Right atrium auricular region (tissue), 2 donors: ENCODE results near the gene TMEM92. TPM values are rescaled to one million over a fixed set of nuclear protein-coding genes. Genes with fewer than 3 reads are reported as not detected.

Experiments
- DNase-seq: peaks from one replicate; pipeline ENCODE4 v3.0.0-alpha.2; 2019; ENCODE audit warnings: low spot score
- H3K27ac ChIP-seq, 2 donors: fragments of 200-600 bp; sonication (generic); 1 replicate in 1 of 2; 2 replicates in 1 of 2; pipeline ENCODE4 v1.5.1; 2016 to 2019
- H3K27me3 ChIP-seq, 2 donors: fragments of 200-600 bp; sonication (generic); one replicate each; pipeline versions ENCODE4 v1.5.1 to v1.6.0; 2017 to 2019
- H3K36me3 ChIP-seq: fragments of 200-600 bp; sonication (generic); one replicate; pipeline ENCODE4 v1.5.1; 2016
- H3K4me1 ChIP-seq, 2 donors: fragments of 200-600 bp; sonication (generic); one replicate each; pipeline versions ENCODE4 v1.5.1 to v1.6.0; 2017 to 2019
- H3K4me3 ChIP-seq, 2 donors: fragments of 200-600 bp; sonication (generic); 1 replicate in 1 of 2; 2 replicates in 1 of 2; pipeline ENCODE4 v1.5.1; 2017 to 2019; ENCODE audit warnings: mild to moderate bottlenecking in 1 of 2, moderate library complexity in 1 of 2
- H3K9me3 ChIP-seq, 2 donors: fragments of 200-600 bp; sonication (generic); one replicate each; pipeline ENCODE4 v1.5.1; 2019
- CTCF ChIP-seq, 2 donors: fragments of 200-600 bp; sonication (generic); IDR thresholded peaks; one replicate each; pipeline ENCODE4 v1.5.1; 2019; ENCODE audit warnings: antibody characterized with exemption in 2 of 2
- total RNA-seq, 2 donors: library from RNA; depleted of rRNA; stranded (reverse); fragments of >200 nt; gene quantifications; one replicate each; pipeline ENCODE4 v1.1.0, GENCODE V29; 2016

TMEM92 gene
- total RNA-seq, 2 donors from 2014 or later: not detected

- Histone ChIP-seq H3K36me3 (no peaks in the 10 kb centered on the region), H3K4me3 (no peak overlapping the region), H3K27ac (no peak overlapping the region), H3K27me3 (no peaks in the 10 kb centered on the region), H3K9me3 (no peaks in the 10 kb centered on the region), H3K4me1 (no peaks in the 10 kb centered on the region)
- DNase-seq: no peak
- no peak for TF ChIP-seq CTCF (IDR thresholded peaks at IDR 0.05)
These were observed 48.8 kb downstream of the TMEM92 start for GRCh38 chr17:50323060-50323459.

DNA sequence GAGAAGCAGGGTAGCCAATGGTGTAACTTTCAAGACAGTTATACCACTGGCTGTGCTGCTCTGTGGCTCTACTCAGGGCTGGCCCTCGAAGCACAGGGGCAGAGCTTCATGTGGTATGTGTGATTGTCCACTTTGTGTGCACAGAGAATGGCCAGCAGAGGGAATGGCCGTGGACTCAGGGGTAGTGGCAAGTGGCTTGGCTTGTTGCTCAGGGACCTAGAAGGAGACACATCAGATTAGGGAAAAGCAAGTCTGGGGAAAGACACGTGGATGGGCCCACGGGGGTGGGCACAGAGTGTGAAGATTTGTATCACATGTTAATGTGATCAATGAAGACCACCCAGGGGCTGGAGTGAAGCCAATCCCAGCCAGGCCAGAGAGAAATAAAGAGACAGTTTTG lies 51.6 kb downstream of the TMEM92 start:
- H3K27me3 ChIP-seq: no peaks in the 10 kb centered on the region
- no peak for TF ChIP-seq CTCF (IDR thresholded peaks at IDR 0.05)
- no peak overlapping the region for H3K4me3 ChIP-seq
- no peak overlapping the region for H3K27ac ChIP-seq
- H3K9me3 ChIP-seq: no peaks in the 10 kb centered on the region
- H3K4me1 ChIP-seq: no peaks in the 10 kb centered on the region
- H3K36me3 ChIP-seq: no peaks in the 10 kb centered on the region
- DNase-seq: no peak

- Histone ChIP-seq H3K4me3 (no peak overlapping the region), H3K27ac (no peak overlapping the region), H3K36me3 (no peaks in the 10 kb centered on the region), H3K9me3 (no peaks in the 10 kb centered on the region), H3K27me3 (no peaks in the 10 kb centered on the region), H3K4me1 (no peaks in the 10 kb centered on the region)
- no peak for TF ChIP-seq CTCF (IDR thresholded peaks at IDR 0.05)
- no peak for DNase-seq
These were observed 52.6 kb downstream of the TMEM92 start for GRCh38 chr17:50326831-50327364.

GRCh38 chr17:50328363-50329325 lies 54.4 kb downstream of the TMEM92 start:
- no peak for TF ChIP-seq CTCF (IDR thresholded peaks at IDR 0.05)
- no peak for DNase-seq
- no peak overlapping the region for H3K4me3 ChIP-seq

GRCh38 chr17:50329716-50330115 lies 55.5 kb downstream of the TMEM92 start:
- Histone ChIP-seq H3K27ac (no peak overlapping the region), H3K27me3 (no peaks in the 10 kb centered on the region), H3K36me3 (no peaks in the 10 kb centered on the region), H3K4me3 (no peak overlapping the region), H3K4me1 (no peaks in the 10 kb centered on the region), H3K9me3 (no peaks in the 10 kb centered on the region)
- TF ChIP-seq CTCF (IDR thresholded peaks at IDR 0.05): no peak
- DNase-seq: no peak

More at GRCh38 chr17:50328363-50329325, 54.4 kb downstream of the TMEM92 start:
- Histone ChIP-seq H3K27ac (no peak overlapping the region), H3K36me3 (no peaks in the 10 kb centered on the region), H3K4me1 (no peaks in the 10 kb centered on the region), H3K27me3 (no peaks in the 10 kb centered on the region), H3K9me3 (no peaks in the 10 kb centered on the region)
